A204.1 (cell line): ENCODE results near the gene LRRC14B.
A peak's percentile ranks its signal among the peaks of the same experiment; 100 is the strongest.

Experiments used
- FAIRE-seq: peaks from 2 replicates; lab custom pipeline; 2012; peaks lifted over from hg19 to GRCh38; lab: Jason Lieb, UNC

Gene LRRC14B

GRCh38 chr5:174876-175465, 16.3 kb upstream of the LRRC14B start:
- FAIRE-seq, result no peak

- FAIRE-seq, result no peak
Observed at GRCh38 chr5:176296-176823, 14.9 kb upstream of the LRRC14B start.

GRCh38 chr5:178110-178509, 13.2 kb upstream of the LRRC14B start:
- FAIRE-seq, result no peak

GRCh38 chr5:179401-179800, 11.9 kb upstream of the LRRC14B start:
- FAIRE-seq, result no peak

GRCh38 chr5:180286-180918, 10.9 kb upstream of the LRRC14B start:
- no peak for FAIRE-seq

- no peak for FAIRE-seq
Observed at GRCh38 chr5:181160-181559, 10.1 kb upstream of the LRRC14B start.

- FAIRE-seq, result no peak
Observed at GRCh38 chr5:181566-181965, 9.7 kb upstream of the LRRC14B start.

- FAIRE-seq, result no peak
Observed at GRCh38 chr5:182126-182525, 9.2 kb upstream of the LRRC14B start.

- no peak for FAIRE-seq
Observed at GRCh38 chr5:184471-184870, 6.8 kb upstream of the LRRC14B start.

- no peak for FAIRE-seq
Observed at GRCh38 chr5:185095-186070, 5.9 kb upstream of the LRRC14B start.

GRCh38 chr5:186091-187041, 4.9 kb upstream of the LRRC14B start:
- FAIRE-seq, result no peak

GRCh38 chr5:187042-187431, 4.3 kb upstream of the LRRC14B start:
- no peak for FAIRE-seq

- FAIRE-seq, result no peak
Observed at GRCh38 chr5:187617-188451, 3.5 kb upstream of the LRRC14B start.

- peak; percentile 25 for FAIRE-seq
Observed at GRCh38 chr5:188488-189481, 2.5 kb upstream of the LRRC14B start.

- FAIRE-seq, result no peak
Observed at GRCh38 chr5:189486-189885, 1.8 kb upstream of the LRRC14B start.

GRCh38 chr5:189976-190365, 1.3 kb upstream of the LRRC14B start:
- no peak for FAIRE-seq

GRCh38 chr5:190366-191035, 794 bp upstream of the LRRC14B start:
- FAIRE-seq, result no peak

- no peak for FAIRE-seq
Observed at GRCh38 chr5:191949-192690, 825 bp downstream of the LRRC14B start.

- FAIRE-seq, result no peak
Observed at GRCh38 chr5:192691-192969, 1.3 kb downstream of the LRRC14B start.
